Measurements from ENCODE around the gene GNB2. TPM values are rescaled to one million over a fixed set of nuclear protein-coding genes. Genes with fewer than 3 reads are reported as not detected.

Gene GNB2
- polyA plus RNA-seq, 1 experiment: 172 TPM

GRCh38 chr7:100640517-100641440 lies 32.8 kb upstream of the GNB2 start:
- Histone ChIP-seq H3K36me3 (ENCODE audit: control insufficient read depth, insufficient read depth, low read length) (no peaks in the 10 kb centered on the region), H3K27me3 (ENCODE audit: control insufficient read depth, insufficient read depth, low read length) (peaks cover 6% of the 10 kb centered on the region), H3K4me3 (ENCODE audit: low read depth, low read length) (no peak overlapping the region)
- ChIA-PET CTCF (interaction anchor here (2.3 kb wide), 1 partner anchor 51 kb away, joined by 5 read pairs; no protein-coding TSS in a partner anchor), POLR2A (no interaction called here)
- DNase-seq (ENCODE audit: low read depth): no peak
- TF ChIP-seq, protein P1, sequence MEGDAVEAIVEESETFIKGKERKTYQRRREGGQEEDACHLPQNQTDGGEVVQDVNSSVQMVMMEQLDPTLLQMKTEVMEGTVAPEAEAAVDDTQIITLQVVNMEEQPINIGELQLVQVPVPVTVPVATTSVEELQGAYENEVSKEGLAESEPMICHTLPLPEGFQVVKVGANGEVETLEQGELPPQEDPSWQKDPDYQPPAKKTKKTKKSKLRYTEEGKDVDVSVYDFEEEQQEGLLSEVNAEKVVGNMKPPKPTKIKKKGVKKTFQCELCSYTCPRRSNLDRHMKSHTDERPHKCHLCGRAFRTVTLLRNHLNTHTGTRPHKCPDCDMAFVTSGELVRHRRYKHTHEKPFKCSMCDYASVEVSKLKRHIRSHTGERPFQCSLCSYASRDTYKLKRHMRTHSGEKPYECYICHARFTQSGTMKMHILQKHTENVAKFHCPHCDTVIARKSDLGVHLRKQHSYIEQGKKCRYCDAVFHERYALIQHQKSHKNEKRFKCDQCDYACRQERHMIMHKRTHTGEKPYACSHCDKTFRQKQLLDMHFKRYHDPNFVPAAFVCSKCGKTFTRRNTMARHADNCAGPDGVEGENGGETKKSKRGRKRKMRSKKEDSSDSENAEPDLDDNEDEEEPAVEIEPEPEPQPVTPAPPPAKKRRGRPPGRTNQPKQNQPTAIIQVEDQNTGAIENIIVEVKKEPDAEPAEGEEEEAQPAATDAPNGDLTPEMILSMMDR (IDR thresholded peaks at IDR 0.05; ENCODE audit: insufficient read depth, low read depth, low read length): no peak

DNA sequence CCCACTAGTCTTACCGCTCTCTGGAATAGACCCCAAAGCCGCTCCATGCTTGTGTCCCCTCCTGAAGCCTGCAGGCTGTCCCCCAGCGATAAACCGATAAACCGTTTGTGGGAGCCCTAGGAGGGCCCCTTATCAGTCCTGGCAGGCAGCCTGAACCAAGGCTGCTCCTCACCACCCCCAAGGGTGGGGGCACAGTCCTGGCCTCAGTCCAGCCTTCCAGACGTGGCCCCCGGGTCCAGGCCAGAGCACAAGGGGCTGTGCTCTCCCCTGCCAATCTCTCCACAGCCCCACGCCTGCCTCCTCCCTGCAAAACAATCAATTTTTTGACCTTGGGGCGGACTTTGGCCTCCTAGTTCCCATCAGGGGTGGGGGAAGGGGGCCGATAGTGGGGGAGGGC lies 32.1 kb upstream of the GNB2 start, which contains the start of gene TFR2:
TFR2 (minus strand) TSS at position 90 of the 397 bp plus-strand sequence; CDS start at position 47, 43 bp downstream.
- ChIA-PET POLR2A (no interaction called here), CTCF (interaction anchor here (0.8 to 0.9 kb wide), 2 partner anchors 9 to 50 kb away, joined by 4 to 6 read pairs; no protein-coding TSS in a partner anchor)
- Histone ChIP-seq H3K36me3 (ENCODE audit: control insufficient read depth, insufficient read depth, low read length) (no peaks in the 10 kb centered on the region), H3K27me3 (ENCODE audit: control insufficient read depth, insufficient read depth, low read length) (peaks cover 6% of the 10 kb centered on the region), H3K4me3 (ENCODE audit: low read depth, low read length) (no peak within 1 kb of the TSS)
- TF ChIP-seq, protein P1 (IDR thresholded peaks at IDR 0.05; ENCODE audit: insufficient read depth, low read depth, low read length): no peak
- DNase-seq (ENCODE audit: low read depth): no peak

DNA sequence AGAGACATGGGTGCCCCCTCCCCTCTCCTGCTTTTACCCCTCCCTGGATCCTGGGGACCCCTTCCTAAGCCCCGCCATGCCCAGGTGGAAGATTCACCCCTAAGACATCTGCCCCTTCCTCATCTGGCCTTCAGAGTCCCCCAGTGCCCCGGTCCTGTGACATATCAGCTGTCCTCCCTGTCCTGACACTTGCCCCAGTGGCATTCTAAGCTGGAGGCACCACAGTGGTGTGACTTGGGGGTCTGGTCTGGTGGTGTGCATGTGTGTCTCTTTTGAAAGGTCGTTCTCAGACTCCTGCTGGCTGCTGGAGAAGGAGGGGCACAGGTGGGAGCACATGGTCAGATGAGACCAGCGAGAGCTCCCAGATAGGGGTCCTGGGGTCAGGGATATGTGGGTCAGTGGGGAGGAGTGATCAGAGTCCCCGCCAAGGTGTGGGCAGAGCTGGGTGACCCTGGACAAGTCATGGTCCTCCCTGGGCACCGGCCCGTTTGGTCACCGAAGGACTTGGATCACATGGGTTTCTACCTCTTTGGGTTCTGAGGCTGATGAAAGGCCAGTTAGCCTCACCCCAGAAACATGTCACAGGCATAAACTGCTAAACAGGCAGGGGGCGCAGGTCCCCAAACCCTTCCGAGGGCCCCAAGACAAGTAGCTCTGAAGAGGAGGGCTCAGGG lies 31.5 kb upstream of the GNB2 start:
- no peak for DNase-seq (ENCODE audit: low read depth)
- Histone ChIP-seq H3K27me3 (ENCODE audit: control insufficient read depth, insufficient read depth, low read length) (peaks cover 6% of the 10 kb centered on the region), H3K4me3 (ENCODE audit: low read depth, low read length) (no peak overlapping the region), H3K36me3 (ENCODE audit: control insufficient read depth, insufficient read depth, low read length) (no peaks in the 10 kb centered on the region)
- CTCF ChIA-PET: interaction anchor here (0.8 to 0.9 kb wide), 2 partner anchors 9 to 50 kb away, joined by 4 to 6 read pairs; no protein-coding TSS in a partner anchor
- POLR2A ChIA-PET: no interaction called here
- TF ChIP-seq, protein P1 (IDR thresholded peaks at IDR 0.05; ENCODE audit: insufficient read depth, low read depth, low read length): no peak

- H3K27me3 ChIP-seq (ENCODE audit: control insufficient read depth, insufficient read depth, low read length): peaks cover 6% of the 10 kb centered on the region
- POLR2A ChIA-PET: no interaction called here
- no peak for DNase-seq (ENCODE audit: low read depth)
- TF ChIP-seq, protein P1 (IDR thresholded peaks at IDR 0.05; ENCODE audit: insufficient read depth, low read depth, low read length): no peak
- CTCF ChIA-PET: interaction anchor here (0.8 to 0.9 kb wide), 2 partner anchors 10 to 49 kb away, joined by 4 to 6 read pairs; no protein-coding TSS in a partner anchor
- H3K36me3 ChIP-seq (ENCODE audit: control insufficient read depth, insufficient read depth, low read length): no peaks in the 10 kb centered on the region
- no peak overlapping the region for H3K4me3 ChIP-seq (ENCODE audit: low read depth, low read length)
Measured at GRCh38 chr7:100642534-100642907, 31.0 kb upstream of the GNB2 start.

All from BJ (cell line).